SIG-M5 treated with dmso at 0.1 percent for 504 hours (cell line): ENCODE measurements around the gene BCL2L12.

ENCODE experiments used
- DNase-seq: peaks from one replicate; lab custom pipeline; 2025; ENCODE audit not compliant: unreplicated experiment; lab: John Stamatoyannopoulos, UW

Gene BCL2L12

GRCh38 chr19:49684251-49684982 is 18.7 kb downstream of the BCL2L12 start:
- no peak for DNase-seq

GRCh38 chr19:49684983-49685553 is 19.3 kb downstream of the BCL2L12 start:
- no peak for DNase-seq

GRCh38 chr19:49685845-49686332 is 20.2 kb downstream of the BCL2L12 start:
- DNase-seq: no peak

- no peak for DNase-seq
Measured at GRCh38 chr19:49686503-49687088, 20.9 kb downstream of the BCL2L12 start.

- DNase-seq: no peak
Measured at GRCh38 chr19:49687150-49687549, 21.4 kb downstream of the BCL2L12 start.

GRCh38 chr19:49687566-49688316 is 22.0 kb downstream of the BCL2L12 start:
- no peak for DNase-seq

GRCh38 chr19:49688531-49689132 is 22.9 kb downstream of the BCL2L12 start:
- DNase-seq: no peak

- no peak for DNase-seq
Measured at GRCh38 chr19:49689133-49690078, 23.7 kb downstream of the BCL2L12 start, which contains the start of gene ADM5. TSS of gene ADM5 (plus strand) at chr19:49689594. CDS start at chr19:49689838, 244 bp downstream.

GRCh38 chr19:49690079-49690655 is 24.4 kb downstream of the BCL2L12 start:
- no peak for DNase-seq

GRCh38 chr19:49690656-49691242 is 25.0 kb downstream of the BCL2L12 start, which contains the start of gene CPT1C:
TSS of gene CPT1C (plus strand) at chr19:49691116. CDS start at chr19:49692253, 1,137 bp downstream.
- DNase-seq: peak; percentile 19

GRCh38 chr19:49691243-49692146 is 25.8 kb downstream of the BCL2L12 start:
- no peak for DNase-seq

- no peak for DNase-seq
Measured at GRCh38 chr19:49692147-49692506, 26.4 kb downstream of the BCL2L12 start.

GRCh38 chr19:49696115-49696514 is 30.4 kb downstream of the BCL2L12 start:
- DNase-seq: no peak

GRCh38 chr19:49696865-49697264 is 31.1 kb downstream of the BCL2L12 start:
- DNase-seq: no peak

GRCh38 chr19:49699364-49699763 is 33.6 kb downstream of the BCL2L12 start:
- no peak for DNase-seq

- no peak for DNase-seq
Measured at GRCh38 chr19:49700563-49700962, 34.8 kb downstream of the BCL2L12 start.

- no peak for DNase-seq
Measured at GRCh38 chr19:49701271-49701786, 35.6 kb downstream of the BCL2L12 start.
